GM12872 (cell line): Measurements from ENCODE around the gene SBK3.
A peak's percentile ranks its signal among the peaks of the same experiment; 100 is the strongest.

Experiments
- TF ChIP-seq, protein P1 (sequence below): IDR thresholded peaks from 3 replicates; pipeline ENCODE4 v1.5.1; 2011; ENCODE audit warnings: low read depth, mild to moderate bottlenecking, low read length, moderate library complexity; ENCODE audit not compliant: insufficient read depth

Gene SBK3

DNA sequence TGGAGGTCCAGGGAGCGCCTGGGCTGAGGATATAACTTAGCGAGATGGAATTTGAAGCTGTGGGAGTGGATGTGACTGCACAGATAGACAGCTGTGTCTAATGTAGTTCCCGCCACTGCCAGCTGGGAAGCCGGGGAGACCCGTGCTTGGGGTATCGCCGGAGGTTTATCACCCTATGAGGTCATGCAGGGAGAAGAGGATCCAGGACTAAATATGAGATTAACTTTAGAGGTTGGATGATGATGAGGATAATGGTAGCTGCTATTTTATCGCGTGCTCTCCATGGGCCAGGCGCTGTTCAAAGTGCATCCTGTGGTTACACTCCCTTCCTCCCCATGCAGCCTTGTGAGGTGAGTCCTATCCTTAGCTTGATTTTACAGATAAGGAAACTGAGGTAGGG lies 37.2 kb downstream of the SBK3 start:
- TF ChIP-seq, protein P1, sequence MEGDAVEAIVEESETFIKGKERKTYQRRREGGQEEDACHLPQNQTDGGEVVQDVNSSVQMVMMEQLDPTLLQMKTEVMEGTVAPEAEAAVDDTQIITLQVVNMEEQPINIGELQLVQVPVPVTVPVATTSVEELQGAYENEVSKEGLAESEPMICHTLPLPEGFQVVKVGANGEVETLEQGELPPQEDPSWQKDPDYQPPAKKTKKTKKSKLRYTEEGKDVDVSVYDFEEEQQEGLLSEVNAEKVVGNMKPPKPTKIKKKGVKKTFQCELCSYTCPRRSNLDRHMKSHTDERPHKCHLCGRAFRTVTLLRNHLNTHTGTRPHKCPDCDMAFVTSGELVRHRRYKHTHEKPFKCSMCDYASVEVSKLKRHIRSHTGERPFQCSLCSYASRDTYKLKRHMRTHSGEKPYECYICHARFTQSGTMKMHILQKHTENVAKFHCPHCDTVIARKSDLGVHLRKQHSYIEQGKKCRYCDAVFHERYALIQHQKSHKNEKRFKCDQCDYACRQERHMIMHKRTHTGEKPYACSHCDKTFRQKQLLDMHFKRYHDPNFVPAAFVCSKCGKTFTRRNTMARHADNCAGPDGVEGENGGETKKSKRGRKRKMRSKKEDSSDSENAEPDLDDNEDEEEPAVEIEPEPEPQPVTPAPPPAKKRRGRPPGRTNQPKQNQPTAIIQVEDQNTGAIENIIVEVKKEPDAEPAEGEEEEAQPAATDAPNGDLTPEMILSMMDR, result no peak

DNA sequence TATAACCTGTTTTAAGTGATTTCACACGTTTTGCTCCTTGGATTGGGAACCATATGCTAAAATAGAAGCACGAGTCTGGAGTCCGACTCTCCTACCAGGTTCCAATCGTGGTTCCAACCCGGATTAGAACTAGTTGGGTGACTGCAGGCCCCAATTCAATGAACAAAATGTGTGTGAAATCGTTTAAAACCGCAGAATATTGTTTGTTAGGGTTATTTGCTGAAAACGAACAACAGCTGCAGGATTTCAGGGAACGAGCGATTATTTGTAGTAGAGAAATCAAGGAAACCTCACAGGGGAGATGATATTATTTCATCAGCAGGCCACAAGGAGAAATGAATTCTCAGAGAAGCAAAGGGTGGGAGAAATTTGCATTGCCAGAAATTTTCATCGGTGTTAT lies 40.4 kb downstream of the SBK3 start:
- TF ChIP-seq, protein P1, result no peak

DNA sequence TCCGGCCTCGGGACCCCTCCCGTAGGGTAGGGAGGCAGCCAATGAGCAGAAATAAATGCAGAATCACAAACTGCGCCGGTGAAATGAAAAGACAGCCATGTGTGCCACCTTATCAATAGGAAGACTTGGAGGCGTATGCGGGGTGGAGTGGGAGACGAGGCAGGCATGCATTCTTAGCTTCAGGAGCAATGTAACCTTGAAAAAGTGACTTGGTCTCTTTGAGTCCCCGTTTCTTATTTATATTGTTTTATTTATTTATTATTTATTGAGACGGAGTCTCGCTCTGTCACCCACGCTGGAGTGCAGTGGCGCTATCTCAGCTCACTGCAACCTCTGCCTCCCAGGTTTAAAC lies 41.1 kb downstream of the SBK3 start:
- TF ChIP-seq, protein P1, result no peak

DNA sequence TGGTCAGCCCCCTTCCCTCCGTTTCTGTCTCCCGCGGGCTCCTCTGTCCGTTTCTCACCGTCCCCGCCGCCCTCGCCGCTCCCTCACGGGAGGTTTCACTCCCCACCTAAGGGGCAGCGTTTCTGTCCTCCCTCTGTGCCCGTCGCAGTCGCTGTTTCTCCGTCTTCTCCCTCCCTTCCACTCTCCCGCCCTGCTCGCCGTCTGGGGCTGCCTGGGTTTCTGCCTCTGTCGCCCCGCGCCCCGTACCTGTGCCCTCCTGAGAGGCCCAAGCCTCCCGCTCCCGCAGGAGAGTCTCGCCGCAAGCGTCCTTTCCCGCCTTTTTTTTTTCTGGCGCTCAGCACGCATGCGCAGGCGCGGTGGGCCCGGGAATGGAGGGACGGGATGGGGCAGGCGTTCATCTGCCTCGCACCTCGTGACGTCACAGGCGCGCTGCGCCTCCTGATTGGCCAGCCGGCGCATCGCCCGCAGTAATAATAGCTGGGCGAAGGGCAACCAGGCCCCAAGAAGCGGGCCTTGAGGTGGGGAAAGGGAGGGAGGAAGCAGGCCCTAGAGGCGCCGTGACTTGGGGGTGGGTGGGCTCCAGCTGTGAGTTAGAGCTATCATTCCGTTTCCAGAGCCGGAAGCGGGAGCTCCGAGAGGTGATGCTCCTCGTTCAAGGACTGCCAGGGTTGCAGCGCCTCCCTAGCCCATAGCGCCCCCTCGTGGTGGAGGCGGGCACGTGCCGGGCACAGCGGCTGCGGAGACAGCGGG lies 41.7 kb downstream of the SBK3 start:
- TF ChIP-seq, protein P1, result peak; percentile 98

DNA sequence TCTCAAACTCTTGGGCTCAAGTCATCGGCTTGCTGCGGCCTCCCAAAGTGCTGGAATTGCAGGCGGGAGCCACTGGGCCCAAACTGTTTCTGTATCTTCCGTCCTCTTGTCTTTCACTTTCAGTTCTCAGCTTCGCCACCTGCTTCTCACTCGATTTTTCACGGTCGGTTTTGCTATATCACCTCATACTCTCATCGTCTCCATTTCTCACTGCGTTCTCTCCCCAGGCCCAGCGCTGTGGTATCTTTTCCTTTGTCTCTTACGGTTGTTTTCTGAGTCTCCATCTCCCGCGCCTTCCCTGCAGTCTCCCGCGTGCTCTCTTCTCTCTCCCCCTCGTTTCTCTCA lies 42.2 kb downstream of the SBK3 start:
- TF ChIP-seq, protein P1, result no peak

DNA sequence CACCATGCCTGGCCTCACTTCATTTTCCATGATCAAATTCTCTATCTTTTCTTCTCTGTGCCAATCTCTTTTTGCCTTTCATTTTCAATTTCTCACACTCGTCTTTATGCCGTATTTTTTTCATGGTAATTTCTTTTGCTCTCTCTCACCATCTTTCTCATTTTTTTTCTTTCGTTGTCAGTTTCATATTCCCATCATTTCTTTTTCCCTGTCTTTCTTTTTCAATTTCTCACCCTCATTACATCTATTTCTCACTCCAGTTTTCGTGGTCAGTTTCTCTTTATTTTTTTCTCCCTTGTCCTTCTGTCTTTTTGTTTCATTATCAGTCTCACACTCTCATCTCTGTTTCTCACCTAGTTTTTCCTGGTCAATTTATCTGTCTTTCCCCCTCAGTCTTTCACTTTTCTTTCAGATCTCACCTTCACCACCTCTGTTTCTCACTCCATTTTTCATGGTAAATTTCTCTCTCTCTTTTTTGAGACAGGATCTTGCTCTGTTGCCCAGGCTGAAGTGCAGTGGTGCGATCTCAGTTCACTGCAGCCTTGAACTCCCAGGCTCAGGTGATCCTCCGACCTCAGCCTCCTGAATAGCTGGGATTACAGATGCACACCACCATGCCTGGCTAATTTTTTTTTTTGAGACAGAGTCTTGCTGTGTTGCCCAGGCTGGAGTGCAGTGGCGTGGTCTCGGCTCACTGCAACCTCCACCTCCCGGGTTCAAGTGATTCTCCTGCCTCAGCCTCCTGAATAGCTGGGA lies 43.0 kb downstream of the SBK3 start:
- TF ChIP-seq, protein P1, result no peak

DNA sequence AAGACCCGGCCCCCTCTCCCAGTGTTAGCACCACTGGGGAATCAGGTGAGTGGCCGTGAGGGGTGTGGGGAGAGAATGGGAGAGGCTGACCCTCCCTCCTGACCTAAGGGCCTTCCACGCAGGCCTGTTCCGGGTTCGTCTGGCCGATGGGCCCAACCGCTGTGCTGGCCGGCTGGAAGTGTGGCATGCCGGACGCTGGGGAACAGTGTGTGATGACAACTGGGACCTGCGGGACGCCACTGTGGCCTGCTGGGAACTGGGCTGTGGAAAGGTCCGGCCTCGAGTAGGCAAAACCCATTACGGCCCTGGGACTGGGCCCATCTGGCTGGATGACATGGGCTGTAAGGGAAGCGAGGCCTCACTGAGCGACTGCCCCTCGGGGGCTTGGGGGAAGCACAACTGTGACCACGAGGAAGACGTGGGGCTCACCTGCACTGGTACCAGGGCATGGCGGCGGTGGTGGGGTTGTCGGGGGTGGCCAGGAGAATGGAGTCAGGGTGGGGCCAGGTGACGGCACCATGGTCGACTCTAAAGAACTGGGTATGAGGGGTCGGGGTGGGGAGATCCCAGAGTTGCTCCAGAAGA lies 44.9 kb downstream of the SBK3 start:
- TF ChIP-seq, protein P1, result no peak
